Sciatic nerve (tissue), 2 donors: ENCODE data around the gene CTNS. TPM values are rescaled to one million over a fixed set of nuclear protein-coding genes. Genes with fewer than 3 reads are reported as not detected.
A peak's percentile ranks its signal among the peaks of the same experiment; 100 is the strongest.
"Not testable (repeated sequence)": the region's sequence is repeated elsewhere in the genome, so short reads cannot be mapped to it uniquely, and the experiment has no call there.

Experiments
- ATAC-seq: fragments of 200-7000 bp; cut with Tn5 transposase; one replicate; pipeline ENCODE4 v1.9.1; 2020; ENCODE audit warnings: mild to moderate bottlenecking, moderate library complexity
- DNase-seq: peaks from one replicate; pipeline ENCODE4 v3.0.0-alpha.2; 2020; ENCODE audit warnings: low spot score
- intact Hi-C: fragments of 100-400 bp; cut with DNase I; formaldehyde crosslinking; loops from one replicate; pipeline ENCODE4 v1.14.2; 2022
- total RNA-seq: library from RNA; stranded (reverse); fragmentation: NEBNext Ultra II Directional; extraction: Animal tissue kit (Norgen Biotek cat#: 25700); gene quantifications from one replicate; pipeline ENCODE4 v1.2.1, GENCODE V29; 2021
- donor health status: DM: no; HTN: no; CAD: no.
- donor health status: DM: no; HTN: no; CAD: no.

Gene CTNS
- total RNA-seq, 1 donor from 2014 or later: 15.7 TPM

GRCh38 chr17:3697103-3697476 lies 60.5 kb downstream of the CTNS start:
- DNase-seq (no peak), ATAC-seq (no peak)
- intact Hi-C loops: no loop called here

- ATAC-seq: no peak
- intact Hi-C loops: no loop called here
- no peak for DNase-seq
These were observed 61.6 kb downstream of the CTNS start for GRCh38 chr17:3698139-3698538.

- ATAC-seq: no peak
- intact Hi-C loops: no loop called here
- no peak for DNase-seq
These were observed 63.4 kb downstream of the CTNS start for GRCh38 chr17:3699951-3700350.

GRCh38 chr17:3702041-3702539 lies 65.5 kb downstream of the CTNS start:
- DNase-seq, intact Hi-C loops, ATAC-seq: not testable (repeated sequence)

- ATAC-seq (no peak), DNase-seq (no peak)
- intact Hi-C loops: no loop called here
These were observed 68.6 kb downstream of the CTNS start for GRCh38 chr17:3704931-3705717.

- intact Hi-C loops, DNase-seq, ATAC-seq: not testable (repeated sequence)
These were observed 69.1 kb downstream of the CTNS start for GRCh38 chr17:3705718-3705984.

DNA sequence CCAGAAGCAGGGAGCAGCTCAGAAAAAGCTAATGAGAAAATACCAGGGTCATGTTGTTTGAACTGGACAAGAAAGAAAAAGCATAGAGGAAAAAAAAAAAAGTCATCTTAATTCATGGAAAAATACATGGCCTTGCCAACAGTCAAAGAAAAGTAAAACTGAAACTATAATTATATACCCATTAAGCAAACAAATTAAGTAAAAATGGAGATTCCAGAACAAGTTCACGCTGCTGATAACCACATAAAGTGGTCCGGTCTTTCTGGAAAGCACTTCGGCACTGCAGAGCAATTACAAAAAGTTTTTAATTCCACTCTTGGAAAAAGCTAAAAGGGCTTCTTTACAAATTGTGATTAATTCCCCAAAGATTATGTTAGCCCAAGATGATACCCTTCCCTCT lies 71.8 kb downstream of the CTNS start:
- intact Hi-C loops: no loop called here
- no peak for ATAC-seq
- no peak for DNase-seq

DNA sequence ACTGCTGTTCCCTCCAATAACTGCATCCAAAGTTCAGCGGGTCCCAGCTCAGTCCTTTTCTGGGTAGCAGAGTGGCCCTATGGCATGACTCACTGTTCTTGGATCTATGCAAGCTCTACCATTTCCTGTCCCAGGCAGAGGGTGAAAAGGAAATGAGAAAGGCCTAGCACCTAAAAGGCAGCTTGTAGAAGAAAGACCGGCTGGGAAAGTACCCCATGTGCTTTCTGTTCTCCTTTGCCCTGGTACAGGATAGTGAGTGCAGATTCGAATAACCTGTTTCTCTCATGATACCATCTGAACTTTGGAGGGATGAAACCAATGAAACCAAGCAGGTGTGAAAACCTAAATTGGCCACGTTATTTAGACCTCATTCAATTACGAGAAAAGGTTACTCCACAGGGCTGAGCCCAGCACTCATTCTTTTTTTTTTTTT lies 74.4 kb downstream of the CTNS start:
- ATAC-seq (peak; percentile 36), DNase-seq (no peak)
- intact Hi-C loops: no loop called here

Other genes with a start within 250 kb of the CTNS start
- gene OR1E1, start 238.3 kb upstream of the CTNS start, total RNA-seq: not detected
- gene OR3A3, start 225.4 kb upstream of the CTNS start, total RNA-seq: not detected
- not detected for gene OR1E2, start 202.9 kb upstream of the CTNS start, total RNA-seq
- gene SPATA22, start 164.9 kb upstream of the CTNS start, total RNA-seq: 0.67 TPM
- 41.6 TPM for gene ASPA, start 160.8 kb upstream of the CTNS start, total RNA-seq
- gene TRPV3, start 78.9 kb upstream of the CTNS start, total RNA-seq: 13.0 TPM
- 11.1 TPM for gene TRPV1, start 27.3 kb upstream of the CTNS start, total RNA-seq
- 17.7 TPM for gene SHPK, start 510 bp upstream of the CTNS start, total RNA-seq
- gene TAX1BP3, start 31.8 kb downstream of the CTNS start, total RNA-seq: 168 TPM
- gene EMC6, start 32.1 kb downstream of the CTNS start, total RNA-seq: 18.4 TPM
- gene P2RX5, start 59.4 kb downstream of the CTNS start, total RNA-seq: 1.8 TPM
- 0.36 TPM for gene HASPIN, start 87.1 kb downstream of the CTNS start, total RNA-seq
- 19.3 TPM for gene ITGAE, start 164.4 kb downstream of the CTNS start, total RNA-seq
- 42.3 TPM for gene NCBP3, start 209.5 kb downstream of the CTNS start, total RNA-seq